Activated CD4-positive, alpha-beta T cell treated with anti-CD3 and anti-CD28 coated beads, Interleukin-2, amount 10 ng/mL, durations not matched to agents 24 days and 14 days (primary cell): Measurements from ENCODE around the gene ANKRD1. TPM values are rescaled to one million over a fixed set of nuclear protein-coding genes. Genes with fewer than 3 reads are reported as not detected.
A peak's percentile ranks its signal among the peaks of the same experiment; 100 is the strongest.
"Not testable (repeated sequence)": the region's sequence is repeated elsewhere in the genome, so short reads cannot be mapped to it uniquely, and the experiment has no call there.

ENCODE experiments used
- DNase-seq: peaks from one replicate; pipeline ENCODE4 v3.0.0; 2022
- H3K27ac Mint-ChIP-seq: one replicate; pipeline ENCODE4 v1.8.0; 2022; ENCODE audit warnings: mild to moderate bottlenecking, mixed read lengths
- H3K27me3 Mint-ChIP-seq: one replicate; pipeline ENCODE4 v1.8.0; 2022; ENCODE audit warnings: mixed read lengths
- H3K36me3 Mint-ChIP-seq: one replicate; pipeline ENCODE4 v1.8.0; 2022; ENCODE audit warnings: low read depth, mild to moderate bottlenecking, mixed read lengths
- H3K4me1 Mint-ChIP-seq: one replicate; pipeline ENCODE4 v1.8.0; 2021; ENCODE audit warnings: mixed read lengths
- H3K4me3 Mint-ChIP-seq: one replicate; pipeline ENCODE4 v1.8.0; 2022; ENCODE audit warnings: mild to moderate bottlenecking, moderate library complexity, mixed read lengths
- H3K9me3 Mint-ChIP-seq: one replicate; pipeline ENCODE4 v1.8.0; 2021; ENCODE audit warnings: mixed read lengths
- intact Hi-C: fragments of 100-400 bp; cut with micrococcal nuclease; formaldehyde crosslinking; loops from one replicate; pipeline ENCODE4 v1.15.1; 2023
- total RNA-seq: library from RNA; stranded (reverse); gene quantifications from 2 replicates; pipeline ENCODE4 v1.2.3, GENCODE V29; 2022

Gene ANKRD1
- total RNA-seq, 1 donor from 2014 or later, result not detected

- H3K27me3 Mint-ChIP-seq, result peaks cover 10% of the 10 kb centered on the region
- H3K36me3 Mint-ChIP-seq, result peaks cover 2% of the 10 kb centered on the region
- no peaks in the 10 kb centered on the region for H3K9me3 Mint-ChIP-seq
- DNase-seq, result no peak
- H3K4me3 Mint-ChIP-seq, result no peak overlapping the region
- peaks cover 2% of the 10 kb centered on the region for H3K4me1 Mint-ChIP-seq
- no peak overlapping the region for H3K27ac Mint-ChIP-seq
- intact Hi-C loops, result loop anchor here (5.0 to 10.0 kb wide), 3 partner anchors 62 to 242 kb away; no protein-coding TSS in a partner anchor
Observed at GRCh38 chr10:90912854-90913479, 7.9 kb downstream of the ANKRD1 start.

DNA sequence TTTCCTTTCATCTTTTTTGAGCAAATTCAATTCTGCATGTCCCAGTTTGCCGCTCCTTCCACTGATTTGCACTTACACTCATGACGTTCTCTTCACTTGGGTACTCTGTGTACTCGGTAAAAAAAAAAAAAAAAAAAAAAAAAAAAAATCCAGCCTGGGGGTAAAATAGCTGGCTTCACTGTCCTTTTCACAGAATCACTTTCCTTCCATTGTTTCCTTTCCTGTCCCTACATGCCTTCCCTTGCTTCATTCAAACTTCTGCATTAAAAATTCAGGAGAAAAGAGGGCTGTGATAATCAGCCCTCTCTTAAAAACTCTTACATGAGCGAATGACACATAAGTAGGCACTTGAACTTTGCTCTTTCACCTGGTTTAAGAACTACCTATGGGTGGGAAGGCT, 8.7 kb downstream of the ANKRD1 start:
- Mint-ChIP-seq H3K4me3 (no peak overlapping the region), H3K9me3 (no peaks in the 10 kb centered on the region), H3K27ac (no peak overlapping the region), H3K27me3 (peaks cover 7% of the 10 kb centered on the region), H3K4me1 (peaks cover 2% of the 10 kb centered on the region), H3K36me3 (peaks cover 2% of the 10 kb centered on the region)
- no peak for DNase-seq
- intact Hi-C loops, result loop anchor here (5.0 to 10.0 kb wide), 3 partner anchors 63 to 243 kb away; no protein-coding TSS in a partner anchor

GRCh38 chr10:90911133-90912051, 9.5 kb downstream of the ANKRD1 start:
- H3K36me3 Mint-ChIP-seq, result peaks cover 2% of the 10 kb centered on the region

DNA sequence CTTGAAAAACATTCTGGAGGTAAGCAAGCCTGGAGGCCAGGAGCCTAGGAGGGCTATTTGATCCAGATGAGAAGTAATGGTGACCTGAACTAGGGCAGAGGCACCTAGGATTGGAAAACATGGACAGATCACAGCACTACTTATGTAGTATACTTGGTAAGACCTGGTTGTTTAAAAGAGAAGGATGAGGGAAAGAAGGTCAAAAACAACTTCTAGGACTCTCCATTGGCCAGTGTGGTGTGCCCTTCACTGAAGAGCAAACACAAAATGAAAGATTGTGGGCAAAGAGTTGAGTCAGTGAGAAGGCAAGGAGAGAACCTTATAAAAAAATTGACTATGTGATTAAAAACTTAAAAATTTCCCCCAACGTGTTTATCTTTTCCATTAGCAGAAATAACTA, 14.3 kb downstream of the ANKRD1 start:
- no peak overlapping the region for H3K4me3 Mint-ChIP-seq

More at GRCh38 chr10:90911133-90912051, 9.5 kb downstream of the ANKRD1 start:
- peaks cover 4% of the 10 kb centered on the region for H3K4me1 Mint-ChIP-seq
- H3K4me3 Mint-ChIP-seq, result no peak overlapping the region
- H3K27ac Mint-ChIP-seq, result no peak overlapping the region
- no peaks in the 10 kb centered on the region for H3K9me3 Mint-ChIP-seq
- DNase-seq, result peak; percentile 87
- peaks cover 4% of the 10 kb centered on the region for H3K27me3 Mint-ChIP-seq
- intact Hi-C loops, result loop anchor here (2.0 to 10.0 kb wide), 4 partner anchors 63 to 339 kb away; no protein-coding TSS in a partner anchor

DNA sequence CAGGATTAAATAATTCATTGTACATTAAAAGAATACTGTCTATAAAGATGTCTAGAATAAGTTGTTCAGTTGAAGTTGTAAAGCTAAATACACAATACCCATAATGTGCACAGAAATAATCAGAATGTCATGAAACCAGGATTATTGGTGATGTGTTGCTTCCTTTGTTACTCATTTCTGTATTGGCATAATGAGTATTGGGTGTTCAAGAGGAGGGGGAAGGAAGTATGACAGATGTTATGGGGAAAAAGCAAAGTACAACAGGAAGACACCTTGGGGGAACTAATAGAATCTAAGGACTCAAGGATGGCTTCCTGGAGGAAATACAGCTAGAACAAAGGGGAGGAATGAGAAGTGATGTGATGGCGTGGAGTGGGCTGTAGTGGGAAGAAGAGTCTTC, 15.0 kb downstream of the ANKRD1 start:
- H3K27me3 Mint-ChIP-seq, result no peaks in the 10 kb centered on the region
- H3K9me3 Mint-ChIP-seq, result no peaks in the 10 kb centered on the region
- no peak overlapping the region for H3K4me3 Mint-ChIP-seq
- H3K36me3 Mint-ChIP-seq, result peaks cover 16% of the 10 kb centered on the region
- peaks cover 9% of the 10 kb centered on the region for H3K4me1 Mint-ChIP-seq
- intact Hi-C loops, result loop anchor here (1.0 kb wide), 1 partner anchor 34 kb away; no protein-coding TSS in a partner anchor
- H3K27ac Mint-ChIP-seq, result peak overlapping the region; percentile 68
- DNase-seq, result no peak

More for the DNA sequence above, 14.3 kb downstream of the ANKRD1 start:
- Mint-ChIP-seq H3K9me3 (no peaks in the 10 kb centered on the region), H3K36me3 (peaks cover 14% of the 10 kb centered on the region), H3K27me3 (no peaks in the 10 kb centered on the region), H3K4me1 (peaks cover 9% of the 10 kb centered on the region), H3K27ac (no peak overlapping the region)
- intact Hi-C loops, result loop anchor here (1.0 kb wide), 1 partner anchor 34 kb away; no protein-coding TSS in a partner anchor
- no peak for DNase-seq

DNA sequence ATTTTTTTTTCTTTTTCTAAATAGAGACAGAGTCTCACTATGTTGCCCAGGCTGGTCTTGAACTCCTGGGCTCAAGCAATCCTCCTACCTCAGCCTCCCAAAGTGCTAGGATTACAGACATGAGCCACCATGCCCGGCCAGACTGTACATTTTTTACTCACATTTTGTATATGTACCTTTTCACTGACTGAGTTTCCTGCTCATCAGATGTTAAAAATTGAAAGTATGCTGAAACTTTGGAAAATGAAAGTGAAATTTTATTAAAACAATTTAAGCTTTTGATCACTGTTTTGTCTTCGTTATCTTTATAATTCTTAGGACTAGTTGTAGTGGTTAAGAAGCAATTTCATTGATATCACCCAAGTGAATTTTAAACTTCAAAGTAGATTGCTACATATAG, 24.0 kb downstream of the ANKRD1 start:
- H3K4me3 Mint-ChIP-seq, result peak overlapping the region; percentile 53
- H3K27me3 Mint-ChIP-seq, intact Hi-C loops, DNase-seq, H3K9me3 Mint-ChIP-seq: not testable (repeated sequence)
- peaks cover 42% of the 10 kb centered on the region for H3K36me3 Mint-ChIP-seq
- peak overlapping the region; percentile 46 for H3K27ac Mint-ChIP-seq
- peaks cover 16% of the 10 kb centered on the region for H3K4me1 Mint-ChIP-seq

- no peaks in the 10 kb centered on the region for H3K9me3 Mint-ChIP-seq
- no peak overlapping the region for H3K4me3 Mint-ChIP-seq
- DNase-seq, result no peak
- peaks cover 57% of the 10 kb centered on the region for H3K36me3 Mint-ChIP-seq
- H3K27ac Mint-ChIP-seq, result no peak overlapping the region
- peaks cover 16% of the 10 kb centered on the region for H3K4me1 Mint-ChIP-seq
- H3K27me3 Mint-ChIP-seq, result no peaks in the 10 kb centered on the region
- intact Hi-C loops, result no loop called here
Observed at GRCh38 chr10:90893190-90893589, 27.7 kb downstream of the ANKRD1 start.

DNA sequence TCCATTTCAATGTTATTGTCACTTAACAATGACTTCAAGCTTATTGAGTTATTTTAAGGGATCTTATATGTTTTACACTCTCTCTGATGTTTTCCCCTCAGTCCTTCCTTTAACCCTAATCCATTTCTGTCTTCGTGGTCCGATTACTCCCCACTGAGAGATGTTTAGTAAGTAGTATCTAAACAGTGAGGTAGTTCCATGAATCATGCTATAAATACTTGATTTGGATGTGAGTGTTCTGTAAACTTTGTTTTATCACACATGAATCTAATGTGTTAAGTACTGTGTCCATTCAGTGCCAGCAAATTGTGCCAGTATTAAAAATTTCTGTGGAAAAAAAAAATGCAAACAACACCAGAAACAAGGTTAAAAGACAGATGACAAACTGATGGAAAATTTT, 30.5 kb downstream of the ANKRD1 start:
- Mint-ChIP-seq H3K36me3 (peaks cover 60% of the 10 kb centered on the region), H3K9me3 (no peaks in the 10 kb centered on the region), H3K4me1 (peaks cover 2% of the 10 kb centered on the region), H3K27me3 (no peaks in the 10 kb centered on the region), H3K27ac (no peak overlapping the region), H3K4me3 (no peak overlapping the region)
- no peak for DNase-seq
- intact Hi-C loops, result no loop called here

DNA sequence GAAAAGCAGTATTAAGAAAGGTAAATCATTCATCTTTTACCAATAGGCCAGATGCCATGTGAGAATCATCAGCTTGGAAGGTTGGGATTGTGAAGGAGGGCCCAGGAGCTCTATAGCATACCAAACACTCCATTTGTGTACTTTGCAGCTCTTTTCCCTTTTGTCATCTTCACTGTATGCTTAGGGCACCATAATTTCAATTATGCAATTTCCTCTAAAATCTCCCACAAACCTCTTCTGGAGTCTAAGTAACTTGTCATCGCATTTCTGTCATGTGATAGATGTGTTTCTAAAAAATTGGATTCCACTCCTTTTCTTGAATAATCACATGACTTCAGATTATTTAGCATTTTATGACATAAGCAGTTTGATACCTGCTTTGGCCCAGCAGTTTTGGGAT, 31.3 kb downstream of the ANKRD1 start:
- no peak overlapping the region for H3K27ac Mint-ChIP-seq
- H3K27me3 Mint-ChIP-seq, result no peaks in the 10 kb centered on the region
- peaks cover 59% of the 10 kb centered on the region for H3K36me3 Mint-ChIP-seq
- H3K4me3 Mint-ChIP-seq, result no peak overlapping the region
- intact Hi-C loops, result no loop called here
- no peak for DNase-seq
- no peaks in the 10 kb centered on the region for H3K9me3 Mint-ChIP-seq
- H3K4me1 Mint-ChIP-seq, result peaks cover 2% of the 10 kb centered on the region

- no peaks in the 10 kb centered on the region for H3K27me3 Mint-ChIP-seq
- H3K4me1 Mint-ChIP-seq, result no peaks in the 10 kb centered on the region
- H3K4me3 Mint-ChIP-seq, result no peak overlapping the region
- no peak for DNase-seq
- H3K36me3 Mint-ChIP-seq, result peaks cover 54% of the 10 kb centered on the region
- no peak overlapping the region for H3K27ac Mint-ChIP-seq
- no peaks in the 10 kb centered on the region for H3K9me3 Mint-ChIP-seq
- intact Hi-C loops, result no loop called here
Observed at GRCh38 chr10:90888387-90888786, 32.5 kb downstream of the ANKRD1 start.

DNA sequence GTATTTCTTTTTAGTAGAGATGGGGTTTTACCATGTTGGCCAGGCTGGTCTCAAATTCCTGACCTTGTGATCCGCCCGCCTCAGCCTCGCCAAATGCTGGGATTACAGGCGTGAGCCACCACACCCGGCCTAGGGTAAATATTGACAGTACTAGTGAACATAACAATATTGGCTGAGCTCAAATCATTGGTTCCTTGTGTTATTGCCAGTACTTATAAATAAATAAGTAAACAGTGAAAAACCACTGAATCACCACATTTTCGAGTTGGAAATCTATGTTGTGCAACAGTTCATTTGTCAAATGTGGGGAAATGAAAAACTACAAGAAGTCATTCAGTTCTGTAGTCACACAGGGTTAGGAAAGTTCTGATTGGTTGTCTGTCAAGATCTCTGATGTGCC, 33.3 kb downstream of the ANKRD1 start:
- Mint-ChIP-seq H3K4me3 (no peak overlapping the region), H3K9me3 (no peaks in the 10 kb centered on the region), H3K27me3 (no peaks in the 10 kb centered on the region), H3K4me1 (no peaks in the 10 kb centered on the region), H3K27ac (no peak overlapping the region), H3K36me3 (peaks cover 50% of the 10 kb centered on the region)
- DNase-seq, result no peak
- intact Hi-C loops, result no loop called here

DNA sequence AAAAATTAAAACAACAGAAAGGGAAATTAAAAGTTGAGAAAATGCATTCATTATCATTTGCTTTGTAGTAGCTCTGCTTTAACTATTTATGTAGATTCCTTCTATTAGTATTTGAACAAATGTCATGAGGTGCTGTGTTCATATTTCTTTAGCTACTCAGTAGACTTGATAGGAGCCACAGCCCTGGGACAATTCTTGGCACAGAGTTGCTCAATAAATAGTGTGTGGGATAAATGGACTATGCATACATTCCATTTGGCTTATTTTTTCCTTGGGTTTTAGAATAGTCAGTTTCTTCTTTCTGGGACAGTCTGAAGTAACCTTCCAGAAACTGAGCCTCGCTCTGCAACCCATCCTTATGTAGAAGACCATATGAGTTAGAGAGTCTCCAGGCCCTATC, 35.7 kb downstream of the ANKRD1 start:
- no peaks in the 10 kb centered on the region for H3K27me3 Mint-ChIP-seq

GRCh38 chr10:90884431-90884830, 36.5 kb downstream of the ANKRD1 start:
- no peak overlapping the region for H3K4me3 Mint-ChIP-seq
- peaks cover 2% of the 10 kb centered on the region for H3K4me1 Mint-ChIP-seq
- DNase-seq, result no peak
- intact Hi-C loops, result no loop called here
- H3K27me3 Mint-ChIP-seq, result no peaks in the 10 kb centered on the region
- H3K36me3 Mint-ChIP-seq, result peaks cover 36% of the 10 kb centered on the region
- no peaks in the 10 kb centered on the region for H3K9me3 Mint-ChIP-seq
- H3K27ac Mint-ChIP-seq, result no peak overlapping the region

More for the DNA sequence above, 35.7 kb downstream of the ANKRD1 start:
- no peak for DNase-seq
- intact Hi-C loops, result no loop called here
- Mint-ChIP-seq H3K4me1 (no peaks in the 10 kb centered on the region), H3K9me3 (no peaks in the 10 kb centered on the region), H3K27ac (no peak overlapping the region), H3K36me3 (peaks cover 35% of the 10 kb centered on the region), H3K4me3 (no peak overlapping the region)
